SK-N-SH (cell line): ENCODE measurements around the gene CCT4. TPM values are rescaled to one million over a fixed set of nuclear protein-coding genes. Genes with fewer than 3 reads are reported as not detected.

Experiments
- CTCF ChIA-PET: fragments of 300-600, 350-600 bp; formaldehyde crosslinking; extraction: SDS; loops from one replicate; lab custom pipeline; 2021; lab: Yijun Ruan, JAX
- POLR2A ChIA-PET: fragments of 350-600 bp; sonication (Branson Sonifier 250); formaldehyde crosslinking; extraction: SDS; loops from one replicate; lab custom pipeline; 2020; ENCODE audit warnings: antibody characterized with exemption, inconsistent platforms; lab: Yijun Ruan, JAX
- DNase-seq: peaks from one replicate; pipeline ENCODE4 v3.0.0; 2012
- H2AFZ ChIP-seq: fragments of 200-600 bp; sonication (generic); 2 replicates; pipeline ENCODE4 v1.8.1; 2016; ENCODE audit warnings: antibody characterized with exemption, mild to moderate bottlenecking, low read depth
- H3F3A ChIP-seq: fragments of 200-600 bp; sonication (generic); replicated peaks from 2 replicates; pipeline ENCODE3; 2016; ENCODE audit warnings: antibody characterized with exemption, mild to moderate bottlenecking; ENCODE audit not compliant: insufficient read depth
- H3K27ac ChIP-seq, 2 experiments: fragments of 200-500 bp in 1 of 2; fragments of 200-600 bp in 1 of 2; sonication (Bioruptor generic) in 1 of 2; sonication (generic), shearing (Covaris generic) in 1 of 2; 2 replicates each; pipeline versions ENCODE4 v1.5.1 to v1.6.1; 2014 to 2016; ENCODE audit warnings: low read depth in 2 of 2, inconsistent platforms in 1 of 2, low read length in 1 of 2, mild to moderate bottlenecking in 1 of 2, mixed read lengths in 1 of 2
- H3K27me3 ChIP-seq: fragments of 200-600 bp; sonication (generic), shearing (Covaris generic); 2 replicates; pipeline ENCODE4 v1.6.1; 2016; ENCODE audit warnings: mixed run types; ENCODE audit not compliant: insufficient read depth
- H3K36me3 ChIP-seq, 2 experiments: fragments of 200-500 bp in 1 of 2; fragments of 200-600 bp in 1 of 2; sonication (Bioruptor generic) in 1 of 2; sonication (generic) in 1 of 2; replicated peaks in 1 of 2; 2 replicates each; pipeline versions ENCODE3 to v1.5.1; 2014 to 2016; ENCODE audit warnings: low read length in 1 of 2, mild to moderate bottlenecking in 1 of 2; ENCODE audit not compliant: insufficient read depth in 2 of 2, control insufficient read depth in 1 of 2
- H3K4me1 ChIP-seq, 2 experiments: fragments of 200-500 bp in 1 of 2; fragments of 200-600 bp in 1 of 2; sonication (Bioruptor generic) in 1 of 2; sonication (generic), shearing (Covaris generic) in 1 of 2; 2 replicates each; pipeline versions ENCODE4 v1.5.1 to v1.6.1; 2014 to 2016; ENCODE audit warnings: low read depth in 1 of 2, low read length in 1 of 2, mixed run types in 1 of 2; ENCODE audit not compliant: insufficient read depth in 2 of 2, control insufficient read depth in 1 of 2
- H3K4me2 ChIP-seq: fragments of 200-600 bp; sonication (generic), shearing (Covaris generic); 2 replicates; pipeline ENCODE4 v1.6.1; 2017; ENCODE audit warnings: mixed run types
- H3K4me3 ChIP-seq, 2 experiments: fragments of 200-500 bp in 1 of 2; fragments of 200-600 bp in 1 of 2; sonication (Bioruptor generic) in 1 of 2; sonication (generic), shearing (Covaris generic) in 1 of 2; 2 replicates each; pipeline versions ENCODE4 v1.5.1 to v1.8.1; 2014 to 2016; ENCODE audit warnings: low read depth in 2 of 2, inconsistent platforms in 1 of 2, low read length in 1 of 2, mild to moderate bottlenecking in 1 of 2, mixed read lengths in 1 of 2, moderate library complexity in 1 of 2
- H3K79me2 ChIP-seq: fragments of 200-600 bp; sonication (generic); 2 replicates; pipeline ENCODE4 v1.8.1; 2017; ENCODE audit warnings: mild to moderate bottlenecking; ENCODE audit not compliant: insufficient read depth
- H3K9ac ChIP-seq: fragments of 200-600 bp; sonication (generic); 2 replicates; pipeline ENCODE4 v1.6.1; 2017; ENCODE audit warnings: mixed run types
- H3K9me2 ChIP-seq: fragments of 200-600 bp; sonication (generic); 2 replicates; pipeline ENCODE4 v1.6.1; 2017; ENCODE audit warnings: mixed run types
- H3K9me3 ChIP-seq: fragments of 200-600 bp; sonication (generic); 2 replicates; pipeline ENCODE4 v1.6.1; 2017; ENCODE audit warnings: mixed run types, mild to moderate bottlenecking, moderate library complexity
- H4K20me1 ChIP-seq: fragments of 200-600 bp; sonication (generic); 2 replicates; pipeline ENCODE4 v1.6.1; 2017; ENCODE audit warnings: mild to moderate bottlenecking, mixed run types; ENCODE audit not compliant: insufficient read depth
- CTCF ChIP-seq: fragments of 200-600 bp; sonication (generic); IDR thresholded peaks from 2 replicates; pipeline ENCODE4 v1.6.1; 2017; ENCODE audit warnings: antibody characterized with exemption, mild to moderate bottlenecking, moderate library complexity
- ELF1 ChIP-seq: IDR thresholded peaks from 2 replicates; pipeline ENCODE4 v1.4.0; 2012
- EZH2phosphoT487 ChIP-seq: fragments of 200-600 bp; sonication (generic); IDR thresholded peaks from 2 replicates; pipeline ENCODE4 v1.6.1; 2017; ENCODE audit warnings: low read depth, mixed run types, mild to moderate bottlenecking, antibody characterized with exemption, moderate library complexity, borderline replicate concordance
- FOSL2 ChIP-seq: IDR thresholded peaks from 2 replicates; pipeline ENCODE4 v1.4.0; 2012; ENCODE audit warnings: low read depth, mild to moderate bottlenecking, moderate library complexity, borderline replicate concordance
- FOXM1 ChIP-seq: IDR thresholded peaks from 2 replicates; pipeline ENCODE4 v1.4.0; 2012; ENCODE audit warnings: low read depth, mild to moderate bottlenecking
- JUND ChIP-seq: IDR thresholded peaks from 2 replicates; pipeline ENCODE4 v1.4.0; 2012
- MAX ChIP-seq: IDR thresholded peaks from 2 replicates; pipeline ENCODE4 v1.4.0; 2012; ENCODE audit warnings: low read depth
- NFIC ChIP-seq: IDR thresholded peaks from 2 replicates; pipeline ENCODE4 v1.4.0; 2012; ENCODE audit warnings: borderline replicate concordance
- PBX3 ChIP-seq: IDR thresholded peaks from 2 replicates; pipeline ENCODE4; 2012
- RXRA ChIP-seq: IDR thresholded peaks from 2 replicates; pipeline ENCODE4 v1.4.0; 2012; ENCODE audit warnings: low read depth, mild to moderate bottlenecking, borderline replicate concordance
- SMC3 ChIP-seq: IDR thresholded peaks from 2 replicates; pipeline ENCODE4 v1.6.1; 2012; ENCODE audit warnings: low read depth, low read length, improper control_type of control experiment
- TAF1 ChIP-seq: IDR thresholded peaks from 2 replicates; pipeline ENCODE4 v1.6.1; 2012; ENCODE audit warnings: low read depth, mild to moderate bottlenecking, low read length, moderate library complexity, borderline replicate concordance
- YY1 ChIP-seq: IDR thresholded peaks from 2 replicates; pipeline ENCODE4 v1.4.0; 2012; ENCODE audit warnings: low read depth, mild to moderate bottlenecking
- ZBTB33 ChIP-seq: IDR thresholded peaks from 2 replicates; pipeline ENCODE4 v1.4.0; 2012; ENCODE audit warnings: low read depth, borderline replicate concordance
- WGBS: methylation state at CpG from one replicate; pipeline ENCODE4 v1.1.6; 2017; ENCODE audit warnings: low lambda C conversion rate; 5-methylcytosine and 5-hydroxymethylcytosine counted together
- polyA plus RNA-seq, 3 experiments: library from polyadenylated mRNA; depleted of rRNA; stranded (reverse); fragments of >200 nt; gene quantifications; 2 replicates each; pipeline ENCODE4 v1.2.3, GENCODE V29; 2012
- small RNA-seq, 7 experiments: library from RNA; depleted of rRNA; stranded (forward); fragments of <200 nt; gene quantifications; one replicate each; pipeline ENCODE3, GENCODE V24; 2012

The CCT4 gene
- polyA plus RNA-seq, 1 of the 3 experiments (the other 2 are of a cell fraction): 75.0 TPM

GRCh38 chr2:61822255-61822654, 66.2 kb downstream of the CCT4 start:
- no peaks in the 10 kb centered on the region for H3K9me3 ChIP-seq
- H3K36me3 ChIP-seq: peaks cover 0 to 5% of the 10 kb centered on the region in 2 experiments
- no peak overlapping the region for H3K9ac ChIP-seq
- no peaks in the 10 kb centered on the region for H3K9me2 ChIP-seq
- 96% methylated on average over 2 of the region's 2 CpGs for WGBS
- H2AFZ ChIP-seq: no peak overlapping the region
- no peaks in the 10 kb centered on the region for H3K27me3 ChIP-seq
- no peak for DNase-seq
- no peak overlapping the region for H3K27ac ChIP-seq
- no peaks in the 10 kb centered on the region for H3K79me2 ChIP-seq
- H3F3A ChIP-seq: peaks cover 6% of the 10 kb centered on the region
- ChIA-PET POLR2A (no interaction called here), CTCF (no interaction called here)
- no peak overlapping the region for H3K4me2 ChIP-seq
- H3K4me3 ChIP-seq: no peak overlapping the region
- no peaks in the 10 kb centered on the region for H4K20me1 ChIP-seq
- H3K4me1 ChIP-seq: no peaks in the 10 kb centered on the region
- no peak for TF ChIP-seq YY1
- no peak for TF ChIP-seq FOXM1
- TF ChIP-seq FOSL2: no peak
- no peak for TF ChIP-seq MAX
- no peak for TF ChIP-seq EZH2phosphoT487
- TF ChIP-seq CTCF: no peak
- no peak for TF ChIP-seq ZBTB33
- TF ChIP-seq TAF1: no peak
- TF ChIP-seq RXRA: no peak
- no peak for TF ChIP-seq JUND
- TF ChIP-seq SMC3: no peak
- TF ChIP-seq PBX3: no peak
- no peak for TF ChIP-seq NFIC
- TF ChIP-seq ELF1: no peak

Small RNA genes within 50 kb of the gene (small RNA-seq; reads per million reads assigned to genes)
- gene RF00019: 0 reads per million in 7 experiments

Other genes with a start within 250 kb of the CCT4 start
- gene FAM161A, start 34.6 kb downstream of the CCT4 start, polyA plus RNA-seq (2012; rRNA removed): 0.90 and 1.2 TPM in 2 replicates
- gene COMMD1, start 17.0 kb upstream of the CCT4 start, polyA plus RNA-seq (2012; rRNA removed): 32.5 and 33.1 TPM in 2 replicates